ENCODE measurements around the gene POLR2F.

Gene POLR2F

DNA sequence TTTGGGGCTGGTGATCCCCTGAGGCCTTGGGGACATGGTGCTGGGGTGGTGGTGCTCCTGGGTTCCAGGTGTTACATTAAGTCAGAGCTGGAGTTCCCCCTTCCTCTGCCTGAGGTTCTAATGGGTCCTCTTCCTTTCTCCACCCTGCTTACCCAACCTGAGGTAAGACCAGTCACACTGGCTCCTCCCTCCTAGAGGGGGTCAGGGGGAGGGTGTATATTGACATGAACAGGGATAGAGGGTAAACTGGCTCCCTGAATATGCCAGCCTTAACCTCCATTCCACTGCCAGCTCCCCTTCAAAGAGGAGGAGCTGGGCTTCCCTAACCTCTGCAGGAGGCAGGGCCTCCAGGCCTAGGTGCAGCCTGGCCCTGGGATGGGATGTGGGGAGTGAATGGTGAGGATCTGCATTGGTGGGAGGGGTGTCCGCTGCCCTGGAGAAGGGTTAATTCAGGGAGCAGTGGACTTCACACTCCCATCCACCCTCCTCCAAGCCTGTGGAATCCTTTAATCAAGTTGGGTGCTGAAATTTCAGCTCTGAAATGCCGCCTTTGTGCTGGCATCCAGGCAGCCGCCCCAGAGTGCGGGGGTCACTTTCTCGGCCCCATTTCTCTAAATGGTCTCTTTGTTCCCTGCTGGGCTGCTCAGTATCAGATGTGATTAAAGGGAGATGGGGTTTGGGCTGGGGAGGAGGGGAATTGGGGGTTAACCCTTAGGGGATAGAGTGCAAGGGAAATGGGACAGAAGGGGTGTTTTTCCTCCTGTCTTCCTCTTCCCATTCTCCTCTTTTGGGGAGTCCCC, 15.2 kb downstream of the POLR2F start:
- Histone ChIP-seq H3K4me1 (ENCODE audit: control insufficient read depth in 1 of 2, insufficient read depth in 1 of 2, low read depth in 1 of 2, low read length in 1 of 2) (no peaks in the 10 kb centered on the region), H3K27ac (no peak overlapping the region), H3K4me3 (ENCODE audit: low read depth in 1 of 2, low read length in 1 of 2) (no peak overlapping the region), H3K9me3 (no peaks in the 10 kb centered on the region), H3K36me3 (peaks cover 48% of the 10 kb centered on the region), H3K27me3 (no peaks in the 10 kb centered on the region)
- TF ChIP-seq, protein P1, sequence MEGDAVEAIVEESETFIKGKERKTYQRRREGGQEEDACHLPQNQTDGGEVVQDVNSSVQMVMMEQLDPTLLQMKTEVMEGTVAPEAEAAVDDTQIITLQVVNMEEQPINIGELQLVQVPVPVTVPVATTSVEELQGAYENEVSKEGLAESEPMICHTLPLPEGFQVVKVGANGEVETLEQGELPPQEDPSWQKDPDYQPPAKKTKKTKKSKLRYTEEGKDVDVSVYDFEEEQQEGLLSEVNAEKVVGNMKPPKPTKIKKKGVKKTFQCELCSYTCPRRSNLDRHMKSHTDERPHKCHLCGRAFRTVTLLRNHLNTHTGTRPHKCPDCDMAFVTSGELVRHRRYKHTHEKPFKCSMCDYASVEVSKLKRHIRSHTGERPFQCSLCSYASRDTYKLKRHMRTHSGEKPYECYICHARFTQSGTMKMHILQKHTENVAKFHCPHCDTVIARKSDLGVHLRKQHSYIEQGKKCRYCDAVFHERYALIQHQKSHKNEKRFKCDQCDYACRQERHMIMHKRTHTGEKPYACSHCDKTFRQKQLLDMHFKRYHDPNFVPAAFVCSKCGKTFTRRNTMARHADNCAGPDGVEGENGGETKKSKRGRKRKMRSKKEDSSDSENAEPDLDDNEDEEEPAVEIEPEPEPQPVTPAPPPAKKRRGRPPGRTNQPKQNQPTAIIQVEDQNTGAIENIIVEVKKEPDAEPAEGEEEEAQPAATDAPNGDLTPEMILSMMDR (IDR thresholded peaks at IDR 0.05), result no peak

DNA sequence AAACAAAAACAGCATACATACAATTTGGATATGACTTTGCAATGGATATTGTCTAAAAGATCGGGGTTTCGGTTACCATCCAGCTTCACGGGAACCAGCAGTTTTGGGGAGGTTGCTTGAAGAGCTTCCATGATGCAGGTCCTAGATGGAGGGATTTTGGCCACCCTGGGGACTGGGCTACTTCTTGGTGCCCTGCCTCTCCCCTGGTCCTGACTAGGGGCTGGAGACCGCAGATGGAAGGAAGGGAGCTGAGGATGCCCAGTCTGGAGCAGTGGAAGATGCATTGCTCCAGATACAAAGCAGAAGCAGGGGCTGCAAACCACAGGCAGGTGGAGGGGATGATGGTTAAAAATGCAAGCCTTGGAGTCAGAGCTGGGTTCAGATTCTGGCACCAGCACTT, 17.4 kb downstream of the POLR2F start:
- H3K27ac ChIP-seq, result no peak overlapping the region
- H3K9me3 ChIP-seq, result no peaks in the 10 kb centered on the region
- peaks cover 50% of the 10 kb centered on the region for H3K36me3 ChIP-seq
- H3K27me3 ChIP-seq, result no peaks in the 10 kb centered on the region
- H3K4me3 ChIP-seq (ENCODE audit: low read depth in 1 of 2, low read length in 1 of 2), result no peak overlapping the region
- H3K4me1 ChIP-seq (ENCODE audit: control insufficient read depth in 1 of 2, insufficient read depth in 1 of 2, low read depth in 1 of 2, low read length in 1 of 2), result no peaks in the 10 kb centered on the region
- TF ChIP-seq, protein P1 (IDR thresholded peaks at IDR 0.05), result no peak

DNA sequence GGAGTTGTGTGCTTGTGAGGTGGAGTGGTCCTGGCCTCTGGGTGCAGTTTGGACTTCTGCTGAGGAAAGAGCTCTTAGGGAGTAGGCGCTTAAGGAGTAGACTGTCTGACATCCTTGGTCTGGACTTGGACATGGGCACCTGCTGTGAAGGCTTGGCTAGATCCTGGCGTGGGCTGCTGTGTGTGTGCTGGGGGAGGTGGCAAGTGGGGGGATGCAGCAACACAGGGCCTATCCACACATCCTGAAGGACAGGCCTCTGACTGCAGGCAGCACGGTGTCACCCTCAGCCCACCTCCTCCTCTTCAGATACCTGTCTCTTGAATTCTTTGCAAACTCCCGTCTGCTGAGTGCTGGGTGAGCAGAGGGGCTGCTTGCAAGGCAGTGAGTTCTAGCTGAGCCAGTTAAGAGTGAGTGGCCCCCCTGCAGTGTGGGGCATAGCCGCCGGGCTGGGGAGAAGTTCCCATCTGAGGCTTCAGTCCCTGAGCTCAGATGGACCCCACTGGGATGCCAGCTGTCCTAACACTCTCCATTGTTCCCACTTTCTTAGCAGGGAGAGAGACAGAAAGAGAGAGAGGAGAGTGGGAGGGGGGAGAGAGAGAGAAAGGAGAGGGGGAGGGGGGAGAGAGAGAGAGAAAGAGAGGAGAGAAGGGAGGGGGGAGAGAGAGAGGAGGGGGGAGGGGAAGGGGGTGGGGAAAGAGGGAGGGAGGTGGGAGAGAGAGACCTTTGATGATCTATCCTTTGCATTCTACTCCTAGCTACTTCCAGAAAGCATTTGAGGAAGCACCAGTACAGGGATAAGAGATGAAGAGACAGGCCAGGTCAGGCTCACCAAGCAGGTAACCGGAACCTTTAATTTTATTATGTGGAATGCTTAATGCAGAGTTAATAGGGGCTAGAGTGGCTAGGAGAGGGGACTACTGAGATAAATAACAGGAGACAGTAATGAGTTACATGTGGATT, 18.3 kb downstream of the POLR2F start:
- Histone ChIP-seq H3K36me3 (peaks cover 41% of the 10 kb centered on the region), H3K27ac (no peak overlapping the region), H3K4me1 (ENCODE audit: control insufficient read depth in 1 of 2, insufficient read depth in 1 of 2, low read depth in 1 of 2, low read length in 1 of 2) (no peaks in the 10 kb centered on the region), H3K9me3 (no peaks in the 10 kb centered on the region), H3K27me3 (no peaks in the 10 kb centered on the region), H3K4me3 (ENCODE audit: low read depth in 1 of 2, low read length in 1 of 2) (no peak overlapping the region)
- TF ChIP-seq, protein P1 (IDR thresholded peaks at IDR 0.05), result no peak

DNA sequence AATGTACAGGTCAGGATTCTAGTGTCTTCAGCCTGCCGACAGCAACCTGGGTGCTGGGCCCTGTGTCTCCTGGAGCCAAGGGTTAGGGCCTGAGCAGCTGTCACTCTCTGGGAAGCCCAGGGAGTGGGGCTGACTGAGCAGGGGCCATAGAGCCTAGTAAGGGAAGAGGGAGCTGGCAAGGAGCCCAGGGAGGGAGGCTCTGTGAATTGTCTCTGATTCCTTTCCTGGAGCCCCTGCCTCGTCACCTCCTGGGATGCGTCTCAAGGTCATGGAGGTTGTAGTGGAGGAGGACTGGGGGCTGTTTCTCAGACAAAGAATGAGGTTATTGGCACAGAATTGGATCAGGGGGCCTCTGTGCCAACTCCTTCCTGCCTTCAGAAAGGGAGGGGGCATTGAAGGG, 19.0 kb downstream of the POLR2F start:
- Histone ChIP-seq H3K27ac (no peak overlapping the region), H3K4me3 (ENCODE audit: low read depth in 1 of 2, low read length in 1 of 2) (no peak overlapping the region), H3K9me3 (no peaks in the 10 kb centered on the region), H3K4me1 (ENCODE audit: control insufficient read depth in 1 of 2, insufficient read depth in 1 of 2, low read depth in 1 of 2, low read length in 1 of 2) (no peaks in the 10 kb centered on the region), H3K27me3 (no peaks in the 10 kb centered on the region), H3K36me3 (peaks cover 33% of the 10 kb centered on the region)
- TF ChIP-seq, protein P1 (IDR thresholded peaks at IDR 0.05), result no peak

DNA sequence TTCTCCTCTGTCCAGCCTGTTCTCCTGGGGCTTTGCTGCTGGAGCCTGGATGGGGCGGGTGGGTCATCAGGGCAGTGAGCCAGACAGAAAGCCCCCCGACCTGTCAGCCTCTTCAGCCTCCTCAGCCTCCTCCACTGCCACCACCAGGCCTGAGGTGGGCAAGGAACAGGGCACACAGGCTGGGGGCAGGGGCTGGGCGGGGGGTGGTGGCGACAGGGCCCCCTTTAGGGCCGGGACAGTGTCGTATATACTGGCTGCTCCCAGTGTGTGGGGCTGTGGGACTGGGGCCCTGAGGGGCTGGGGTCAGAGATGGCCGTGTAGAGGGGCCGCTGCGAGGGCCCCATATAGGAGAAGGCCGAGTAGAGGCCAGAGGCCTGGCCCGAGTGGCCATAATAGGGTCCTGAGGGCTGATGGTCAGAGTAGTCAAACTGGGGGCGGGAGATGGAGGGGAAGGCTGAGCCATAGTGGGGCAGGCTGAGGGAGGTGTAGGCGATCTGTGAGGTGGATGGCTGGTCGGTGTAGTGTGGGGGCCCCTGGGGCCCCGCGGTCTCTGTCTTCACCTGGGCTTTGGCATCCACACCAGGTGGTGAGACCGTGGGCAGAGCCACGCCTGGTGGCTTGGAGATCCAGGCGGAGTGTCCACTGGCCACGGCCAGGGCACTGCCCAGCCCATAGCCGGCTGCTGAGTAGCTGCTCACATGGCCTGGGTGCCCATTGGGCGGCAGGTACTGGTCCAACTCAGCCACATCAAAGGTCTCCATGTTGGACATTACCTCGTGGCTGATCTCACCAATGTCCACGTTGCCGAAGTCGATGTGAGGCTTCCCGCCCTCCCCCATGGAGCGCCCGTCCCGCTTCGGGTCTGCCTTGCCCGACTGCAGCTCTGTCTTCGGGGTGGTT, 20.0 kb downstream of the POLR2F start:
- no peaks in the 10 kb centered on the region for H3K27me3 ChIP-seq
- H3K27ac ChIP-seq, result no peak overlapping the region
- peaks cover 23% of the 10 kb centered on the region for H3K36me3 ChIP-seq
- H3K9me3 ChIP-seq, result no peaks in the 10 kb centered on the region
- H3K4me3 ChIP-seq (ENCODE audit: low read depth in 1 of 2, low read length in 1 of 2), result no peak overlapping the region
- no peaks in the 10 kb centered on the region for H3K4me1 ChIP-seq (ENCODE audit: control insufficient read depth in 1 of 2, insufficient read depth in 1 of 2, low read depth in 1 of 2, low read length in 1 of 2)
- TF ChIP-seq, protein P1 (IDR thresholded peaks at IDR 0.05), result no peak
